ENCODE data around the gene OR6C4.

DNA sequence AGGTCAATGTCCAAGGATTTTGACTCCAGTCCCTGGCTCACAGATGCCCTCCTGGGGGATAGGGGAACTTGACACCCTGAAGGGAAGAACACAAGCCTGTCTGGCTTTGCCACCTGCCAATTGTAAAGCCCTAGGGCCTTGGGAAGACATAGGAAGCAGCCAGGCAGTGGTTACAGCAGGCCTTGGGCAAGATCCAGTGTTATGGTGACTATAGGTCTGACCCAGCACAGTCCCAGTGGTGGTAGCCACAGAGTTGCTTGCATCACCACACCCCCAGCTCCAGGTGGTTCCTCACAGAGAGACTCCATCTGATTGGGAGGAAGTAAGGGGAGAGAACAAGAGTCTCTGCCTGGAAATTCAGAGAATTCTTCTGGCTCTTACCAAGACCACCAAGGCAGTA, 33.0 kb upstream of the OR6C4 start:
- TF ChIP-seq CTCF (conservative IDR thresholded peaks at IDR 0.05 in 1 of 2, IDR thresholded peaks at IDR 0.05 in 1 of 2; ENCODE audit: extremely low read depth in 1 of 2, insufficient read depth in 1 of 2, low read depth in 1 of 2, low read length in 2 of 2) = no peak
- no peak for TF ChIP-seq EZH2 (IDR thresholded peaks at IDR 0.05; ENCODE audit: borderline replicate concordance, low read length)
